Uterus (tissue), 4 donors: Measurements from ENCODE around the gene OR13C2. TPM values are rescaled to one million over a fixed set of nuclear protein-coding genes. Genes with fewer than 3 reads are reported as not detected.

Experiments
- DNase-seq, 2 donors: peaks; one replicate each; pipeline ENCODE4 v3.0.0-alpha.2; 2019 to 2020
- H3K27ac ChIP-seq, 2 donors: fragments of 200-600 bp; sonication (generic); 1 replicate in 1 of 2; 2 replicates in 1 of 2; pipeline ENCODE4 v1.5.1; 2016 to 2018
- H3K27me3 ChIP-seq, 2 donors: fragments of 200-600 bp; sonication (generic); one replicate each; pipeline ENCODE4 v1.5.1; 2018 to 2019; ENCODE audit warnings: control low read depth in 1 of 2
- H3K36me3 ChIP-seq, 2 donors: fragments of 200-600 bp; sonication (generic); one replicate each; pipeline ENCODE4 v1.5.1; 2019; ENCODE audit warnings: control low read depth in 1 of 2
- H3K4me1 ChIP-seq, 2 donors: fragments of 200-600 bp; sonication (generic); one replicate each; pipeline ENCODE4 v1.5.1; 2018 to 2019; ENCODE audit warnings: control low read depth in 1 of 2
- H3K4me3 ChIP-seq, 2 donors: fragments of 200-600 bp; sonication (generic); 1 replicate in 1 of 2; 2 replicates in 1 of 2; pipeline ENCODE4 v1.5.1; 2018 to 2019; ENCODE audit warnings: mild to moderate bottlenecking in 1 of 2
- H3K9me3 ChIP-seq, 2 donors: fragments of 200-600 bp; sonication (generic); one replicate each; pipeline ENCODE4 v1.5.1; 2019; ENCODE audit warnings: control low read depth in 1 of 2
- CTCF ChIP-seq, 4 experiments: fragments of 200-600 bp in 2 of 4; fragments of 450-650 bp in 2 of 4; sonication (generic) in 2 of 4; IDR thresholded peaks; one replicate each; pipeline ENCODE4 v1.5.1; 2016 to 2019; ENCODE audit warnings: antibody characterized with exemption in 4 of 4, mild to moderate bottlenecking in 2 of 4, moderate library complexity in 1 of 4
- POLR2A ChIP-seq, 2 donors: fragments of 450-650 bp; IDR thresholded peaks; one replicate each; pipeline ENCODE4 v1.6.1; 2016; ENCODE audit warnings: antibody characterized with exemption in 2 of 2, mild to moderate bottlenecking in 1 of 2, moderate library complexity in 1 of 2
- intact Hi-C: fragments of 100-400 bp; cut with DNase I; formaldehyde crosslinking; loops from one replicate; pipeline ENCODE4 v1.15.1; 2023; ENCODE audit warnings: low total_unique reads
- total RNA-seq, 4 donors: library from RNA; depleted of rRNA in 3 of 4; stranded (reverse); fragments of >200 nt in 3 of 4; gene quantifications; one replicate each; pipeline versions ENCODE4 v1.1.0 to v1.2.4, GENCODE V29; 2014 to 2023
- donor health status: DM: yes; HTN: yes; CAD: no.

Gene OR13C2
- total RNA-seq, 4 donors from 2014 or later = 0.41 TPM; not detected in 3

GRCh38 chr9:104564358-104564757 is 41.1 kb downstream of the OR13C2 start:
- DNase-seq = no peak
- no peaks in the 10 kb centered on the region for H3K36me3 ChIP-seq
- intact Hi-C loops = no loop called here
- no peaks in the 10 kb centered on the region for H3K27me3 ChIP-seq
- no peak overlapping the region for H3K4me3 ChIP-seq
- no peaks in the 10 kb centered on the region for H3K4me1 ChIP-seq
- TF ChIP-seq POLR2A (IDR thresholded peaks at IDR 0.05) (no peak), CTCF (IDR thresholded peaks at IDR 0.05) (no peak)
- no peak overlapping the region for H3K27ac ChIP-seq
- no peaks in the 10 kb centered on the region for H3K9me3 ChIP-seq

- intact Hi-C loops = no loop called here
- H3K4me1 ChIP-seq = no peaks in the 10 kb centered on the region
- H3K4me3 ChIP-seq = no peak overlapping the region
- DNase-seq = no peak
- no peaks in the 10 kb centered on the region for H3K9me3 ChIP-seq
- H3K27ac ChIP-seq = no peak overlapping the region
- no peaks in the 10 kb centered on the region for H3K36me3 ChIP-seq
- no peak for TF ChIP-seq CTCF (IDR thresholded peaks at IDR 0.05)
- no peak for TF ChIP-seq POLR2A (IDR thresholded peaks at IDR 0.05)
- H3K27me3 ChIP-seq = no peaks in the 10 kb centered on the region
These were observed 48.4 kb downstream of the OR13C2 start for GRCh38 chr9:104556830-104557634.

GRCh38 chr9:104555521-104555920 is 49.9 kb downstream of the OR13C2 start:
- Histone ChIP-seq H3K9me3 (no peaks in the 10 kb centered on the region), H3K36me3 (no peaks in the 10 kb centered on the region), H3K27ac (no peak overlapping the region), H3K4me1 (no peaks in the 10 kb centered on the region), H3K4me3 (no peak overlapping the region), H3K27me3 (no peaks in the 10 kb centered on the region)
- intact Hi-C loops = no loop called here
- no peak for DNase-seq
- TF ChIP-seq POLR2A (IDR thresholded peaks at IDR 0.05) = no peak
- no peak for TF ChIP-seq CTCF (IDR thresholded peaks at IDR 0.05)

Other genes starting within 250 kb of the OR13C2 start
- gene OR13F1, start 101.4 kb downstream of the OR13C2 start, total RNA-seq = not detected
- gene OR13C4, start 78.4 kb downstream of the OR13C2 start, total RNA-seq = under 1 TPM in 1 of 4 donors, not detected in 3; 0.97 TPM
- gene OR13C3, start 68.8 kb downstream of the OR13C2 start, total RNA-seq = not detected
- gene OR13C8, start 36.5 kb downstream of the OR13C2 start, total RNA-seq = not detected
- under 1 TPM in 1 of 4 donors, not detected in 3; 0.41 TPM for gene OR13C5, start 6.2 kb downstream of the OR13C2 start, total RNA-seq
- under 1 TPM in 1 of 4 donors, not detected in 3; 0.62 TPM for gene OR13C9, start 12.6 kb upstream of the OR13C2 start, total RNA-seq
- gene OR13D1, start 88.9 kb upstream of the OR13C2 start, total RNA-seq = not detected
- gene NIPSNAP3A, start 142.1 kb upstream of the OR13C2 start, total RNA-seq = 10 to 100 TPM; 22.6 to 63.2 (median 43.3) TPM
- gene NIPSNAP3B, start 158.5 kb upstream of the OR13C2 start, total RNA-seq = 10 to 100 TPM in 1 of 4 donors, 1 to 10 TPM in 2, under 1 TPM in 1; 0.51 to 16.9 (median 4.7) TPM